HCT116 (cell line): Measurements from ENCODE around the gene RAPGEF6. TPM values are rescaled to one million over a fixed set of nuclear protein-coding genes. Genes with fewer than 3 reads are reported as not detected.

Source experiments
- ATAC-seq: fragments of 200-7000 bp; cut with Tn5 transposase; 2 replicates; pipeline ENCODE4 v1.9.1; 2020; ENCODE audit warnings: mild to moderate bottlenecking, moderate library complexity
- BruUV-seq: library from RNA; stranded (reverse); fragments of 400-500 nt; replicated peaks from 2 replicates; lab custom pipeline; 2021; lab: Mats Ljungman, UMichigan
- CTCF ChIA-PET: fragments of 300-600 bp; sonication (Branson Sonifier 250); formaldehyde crosslinking; loops from one replicate; lab custom pipeline; 2021; ENCODE audit warnings: antibody characterized with exemption; lab: Charles Lee
- POLR2A ChIA-PET: fragments of 300-600, 350-600 bp; sonication (Branson Sonifier 250); formaldehyde crosslinking; loops from one replicate; lab custom pipeline; 2021; ENCODE audit warnings: antibody characterized with exemption; lab: Charles Lee
- RAD21 ChIA-PET, 2 experiments: fragments of 300-600 bp; sonication (Branson Sonifier 250); formaldehyde crosslinking; loops; one replicate each; lab custom pipeline; 2023; ENCODE audit warnings: low total read pairs in 2 of 2; ENCODE audit not compliant: uncharacterized antibody in 2 of 2, unreplicated experiment in 2 of 2, low non-redundant PET in 1 of 2; lab: Charles Lee
- DNase-seq: peaks from one replicate; pipeline ENCODE4 v3.0.0-alpha.2; 2010; ENCODE audit warnings: low read depth, low spot score
- H2AFZ ChIP-seq: fragments of 200-600 bp; shearing (Covaris generic), sonication (generic); 2 replicates; pipeline ENCODE4 v1.6.1; 2017; ENCODE audit warnings: low read depth, mixed run types, mixed read lengths, antibody characterized with exemption, low read length; ENCODE audit not compliant: poor library complexity, severe bottlenecking
- H3K27ac ChIP-seq: 2 replicates; pipeline ENCODE4 v1.5.1; 2012; ENCODE audit warnings: low read depth, low read length
- H3K27me3 ChIP-seq: fragments of 200-600 bp; sonication (generic); 2 replicates; pipeline ENCODE4 v1.6.1; 2016; ENCODE audit warnings: mixed run types, low read length, mixed read lengths; ENCODE audit not compliant: insufficient read depth
- H3K36me3 ChIP-seq, 2 experiments: fragments of 200-500 bp in 1 of 2; fragments of 200-600 bp in 1 of 2; sonication (Bioruptor generic) in 1 of 2; sonication (generic) in 1 of 2; 2 replicates each; pipeline versions ENCODE4 v1.5.1 to v1.6.1; 2014 to 2016; ENCODE audit warnings: low read length in 2 of 2, inconsistent platforms in 1 of 2, mixed read lengths in 1 of 2, mixed run types in 1 of 2; ENCODE audit not compliant: insufficient read depth in 2 of 2, control insufficient read depth in 1 of 2
- H3K4me1 ChIP-seq, 2 experiments: fragments of 200-600 bp in 1 of 2; sonication (generic) in 1 of 2; 2 replicates each; pipeline versions ENCODE4 v1.5.1 to v1.6.1; 2012 to 2017; ENCODE audit warnings: low read length in 2 of 2, inconsistent platforms in 1 of 2, mild to moderate bottlenecking in 1 of 2, mixed read lengths in 1 of 2, mixed run types in 1 of 2, moderate library complexity in 1 of 2; ENCODE audit not compliant: insufficient read depth in 2 of 2, control insufficient read depth in 1 of 2
- H3K4me2 ChIP-seq: fragments of 200-600 bp; sonication (generic); 2 replicates; pipeline ENCODE4 v1.6.1; 2017; ENCODE audit warnings: mixed run types, low read length, mixed read lengths
- H3K4me3 ChIP-seq, 2 experiments: fragments of 200-600 bp in 1 of 2; sonication (generic) in 1 of 2; replicated peaks in 1 of 2; 2 replicates each; pipeline ENCODE4 v1.5.1; 2011 to 2016; ENCODE audit warnings: low read length in 2 of 2, control low read depth in 1 of 2, low read depth in 1 of 2, mild to moderate bottlenecking in 1 of 2, mixed read lengths in 1 of 2, mixed run types in 1 of 2
- H3K79me2 ChIP-seq: fragments of 200-600 bp; sonication (generic); 2 replicates; pipeline ENCODE4 v1.6.1; 2017; ENCODE audit warnings: mild to moderate bottlenecking, mixed run types, low read length, moderate library complexity, mixed read lengths; ENCODE audit not compliant: insufficient read depth
- H3K9ac ChIP-seq: fragments of 200-600 bp; sonication (generic); 2 replicates; pipeline ENCODE4 v1.6.1; 2016; ENCODE audit warnings: low read length, mixed read lengths
- H3K9me2 ChIP-seq: fragments of 200-600 bp; sonication (generic), shearing (Covaris generic); 2 replicates; pipeline ENCODE4 v1.6.1; 2017; ENCODE audit warnings: mixed run types, mild to moderate bottlenecking, moderate library complexity; ENCODE audit not compliant: insufficient read depth
- H3K9me3 ChIP-seq, 2 experiments: fragments of 200-500 bp in 1 of 2; fragments of 200-600 bp in 1 of 2; sonication (Bioruptor generic) in 1 of 2; sonication (generic) in 1 of 2; 2 replicates each; pipeline ENCODE4 v1.6.1; 2014 to 2017; ENCODE audit warnings: low read length in 2 of 2, mixed read lengths in 2 of 2, inconsistent platforms in 1 of 2, low read depth in 1 of 2, mild to moderate bottlenecking in 1 of 2, mixed run types in 1 of 2, moderate library complexity in 1 of 2; ENCODE audit not compliant: control insufficient read depth in 1 of 2, insufficient read depth in 1 of 2
- H4K20me1 ChIP-seq: fragments of 200-600 bp; sonication (generic), shearing (Covaris generic); 2 replicates; pipeline ENCODE4 v1.6.1; 2017; ENCODE audit warnings: mixed run types, mild to moderate bottlenecking, moderate library complexity; ENCODE audit not compliant: insufficient read depth
- CBX3 ChIP-seq: IDR thresholded peaks from 2 replicates; pipeline ENCODE4 v1.6.1; 2012; ENCODE audit warnings: low read depth
- EZH2phosphoT487 ChIP-seq: fragments of 200-600 bp; IDR thresholded peaks from 2 replicates; pipeline ENCODE4 v1.6.1; 2018; ENCODE audit warnings: antibody characterized with exemption, borderline replicate concordance
- FOSL1 ChIP-seq: IDR thresholded peaks from 2 replicates; pipeline ENCODE4 v1.6.1; 2012; ENCODE audit warnings: low read depth
- POLR2AphosphoS5 ChIP-seq: IDR thresholded peaks from 2 replicates; pipeline ENCODE4 v1.6.1; 2011; ENCODE audit warnings: mild to moderate bottlenecking, low read depth, low read length, moderate library complexity
- RAD21 ChIP-seq: IDR thresholded peaks from 2 replicates; pipeline ENCODE4 v1.6.1; 2012; ENCODE audit warnings: low read depth, mild to moderate bottlenecking
- SIN3A ChIP-seq: IDR thresholded peaks from 2 replicates; pipeline ENCODE4 v1.6.1; 2012; ENCODE audit warnings: low read depth
- SP1 ChIP-seq: IDR thresholded peaks from 2 replicates; pipeline ENCODE4 v1.6.1; 2012; ENCODE audit warnings: low read depth
- SRF ChIP-seq: IDR thresholded peaks from 2 replicates; pipeline ENCODE4 v1.6.1; 2012; ENCODE audit warnings: low read depth
- TCF7L2 ChIP-seq: IDR thresholded peaks from 2 replicates; pipeline ENCODE4 v1.7.0; 2011; ENCODE audit warnings: borderline replicate concordance, inconsistent platforms; ENCODE audit not compliant: insufficient read depth, insufficient read length; ENCODE audit errors: extremely low read depth
- YY1 ChIP-seq: IDR thresholded peaks from 2 replicates; pipeline ENCODE4 v1.6.1; 2011; ENCODE audit warnings: low read length, low read depth, moderate library complexity, mild to moderate bottlenecking; ENCODE audit not compliant: insufficient replicate concordance; ENCODE audit errors: extremely low read depth
- ZNF274 ChIP-seq: fragments of 200-500 bp; sonication (Bioruptor generic); IDR thresholded peaks from 2 replicates; pipeline ENCODE4 v1.6.1; 2014; ENCODE audit warnings: mild to moderate bottlenecking, low read depth, low read length, inconsistent platforms
- intact Hi-C: fragments of 100-400 bp; cut with micrococcal nuclease; formaldehyde crosslinking; loops from 2 replicates; pipeline ENCODE4 v1.10.0; 2022
- total RNA-seq: library from RNA; stranded (reverse); gene quantifications from one replicate; pipeline ENCODE4 v1.2.1, GENCODE V29; 2021; ENCODE audit not compliant: unreplicated experiment
- TF ChIP-seq, protein P1 (sequence below): IDR thresholded peaks from 2 replicates; pipeline ENCODE4 v1.6.1; 2012; ENCODE audit warnings: low read depth
- TF ChIP-seq, protein P2 (sequence below): IDR thresholded peaks from 2 replicates; pipeline ENCODE4 v1.6.1; 2012
- TF ChIP-seq, protein P3 (sequence below): IDR thresholded peaks from 2 replicates; pipeline ENCODE4 v1.6.1; 2012

The RAPGEF6 gene
- total RNA-seq, 1 experiment from 2014 or later, result 18.4 TPM

DNA sequence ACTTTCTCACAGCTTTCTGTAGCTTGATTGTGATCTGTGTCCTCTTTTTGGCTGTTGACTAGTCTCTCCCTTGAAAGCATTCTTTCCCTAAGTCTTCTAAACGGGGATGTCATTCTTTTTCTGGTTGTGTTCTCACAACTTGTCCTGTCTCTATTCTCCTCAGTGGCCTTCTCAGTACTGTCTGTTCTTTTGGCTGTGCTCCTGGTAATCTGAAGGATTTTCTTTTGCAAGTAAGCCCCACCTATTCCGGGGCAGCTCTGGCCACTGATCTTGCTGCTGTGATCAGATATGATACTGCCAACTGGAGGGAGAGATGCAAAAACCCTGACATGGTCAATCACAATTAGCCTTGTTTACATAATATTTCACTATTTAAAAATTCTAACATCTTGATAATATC lies 198.9 kb downstream of the RAPGEF6 start:
- no peak overlapping the region for H3K4me2 ChIP-seq
- no peak for ATAC-seq
- H3K9me3 ChIP-seq, result no peaks in the 10 kb centered on the region
- POLR2A ChIA-PET, result no interaction called here
- no peak overlapping the region for H3K9ac ChIP-seq
- TF ChIP-seq ZNF274 (no peak), SP1 (no peak), CBX3 (no peak), SRF (no peak), FOSL1 (no peak), RAD21 (no peak), YY1 (no peak), POLR2AphosphoS5 (no peak), SIN3A (no peak), EZH2phosphoT487 (no peak), TCF7L2 (no peak)
- TF ChIP-seq, protein P1, sequence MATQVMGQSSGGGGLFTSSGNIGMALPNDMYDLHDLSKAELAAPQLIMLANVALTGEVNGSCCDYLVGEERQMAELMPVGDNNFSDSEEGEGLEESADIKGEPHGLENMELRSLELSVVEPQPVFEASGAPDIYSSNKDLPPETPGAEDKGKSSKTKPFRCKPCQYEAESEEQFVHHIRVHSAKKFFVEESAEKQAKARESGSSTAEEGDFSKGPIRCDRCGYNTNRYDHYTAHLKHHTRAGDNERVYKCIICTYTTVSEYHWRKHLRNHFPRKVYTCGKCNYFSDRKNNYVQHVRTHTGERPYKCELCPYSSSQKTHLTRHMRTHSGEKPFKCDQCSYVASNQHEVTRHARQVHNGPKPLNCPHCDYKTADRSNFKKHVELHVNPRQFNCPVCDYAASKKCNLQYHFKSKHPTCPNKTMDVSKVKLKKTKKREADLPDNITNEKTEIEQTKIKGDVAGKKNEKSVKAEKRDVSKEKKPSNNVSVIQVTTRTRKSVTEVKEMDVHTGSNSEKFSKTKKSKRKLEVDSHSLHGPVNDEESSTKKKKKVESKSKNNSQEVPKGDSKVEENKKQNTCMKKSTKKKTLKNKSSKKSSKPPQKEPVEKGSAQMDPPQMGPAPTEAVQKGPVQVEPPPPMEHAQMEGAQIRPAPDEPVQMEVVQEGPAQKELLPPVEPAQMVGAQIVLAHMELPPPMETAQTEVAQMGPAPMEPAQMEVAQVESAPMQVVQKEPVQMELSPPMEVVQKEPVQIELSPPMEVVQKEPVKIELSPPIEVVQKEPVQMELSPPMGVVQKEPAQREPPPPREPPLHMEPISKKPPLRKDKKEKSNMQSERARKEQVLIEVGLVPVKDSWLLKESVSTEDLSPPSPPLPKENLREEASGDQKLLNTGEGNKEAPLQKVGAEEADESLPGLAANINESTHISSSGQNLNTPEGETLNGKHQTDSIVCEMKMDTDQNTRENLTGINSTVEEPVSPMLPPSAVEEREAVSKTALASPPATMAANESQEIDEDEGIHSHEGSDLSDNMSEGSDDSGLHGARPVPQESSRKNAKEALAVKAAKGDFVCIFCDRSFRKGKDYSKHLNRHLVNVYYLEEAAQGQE, result no peak
- TF ChIP-seq, protein P2, sequence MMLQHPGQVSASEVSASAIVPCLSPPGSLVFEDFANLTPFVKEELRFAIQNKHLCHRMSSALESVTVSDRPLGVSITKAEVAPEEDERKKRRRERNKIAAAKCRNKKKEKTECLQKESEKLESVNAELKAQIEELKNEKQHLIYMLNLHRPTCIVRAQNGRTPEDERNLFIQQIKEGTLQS, result no peak
- TF ChIP-seq, protein P3, sequence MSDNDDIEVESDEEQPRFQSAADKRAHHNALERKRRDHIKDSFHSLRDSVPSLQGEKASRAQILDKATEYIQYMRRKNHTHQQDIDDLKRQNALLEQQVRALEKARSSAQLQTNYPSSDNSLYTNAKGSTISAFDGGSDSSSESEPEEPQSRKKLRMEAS, result no peak
- intact Hi-C loops, result no loop called here
- H3K79me2 ChIP-seq, result no peaks in the 10 kb centered on the region
- DNase-seq, result no peak
- CTCF ChIA-PET, result interaction anchor here (0.8 kb wide), 1 partner anchor 13 kb away, joined by 3 read pairs; no protein-coding TSS in a partner anchor
- H3K27me3 ChIP-seq, result no peaks in the 10 kb centered on the region
- RAD21 ChIA-PET, result no interaction called here
- no peaks in the 10 kb centered on the region for H4K20me1 ChIP-seq
- H3K4me1 ChIP-seq, result no peaks in the 10 kb centered on the region
- H3K4me3 ChIP-seq, result no peak overlapping the region
- H3K9me2 ChIP-seq, result no peaks in the 10 kb centered on the region
- BruUV-seq, result no TSS peak
- no peak overlapping the region for H2AFZ ChIP-seq
- H3K27ac ChIP-seq, result no peak overlapping the region
- peaks cover 10 to 19% of the 10 kb centered on the region in 2 experiments; a peak in 3 of 4 replicates for H3K36me3 ChIP-seq
